Loucy (cell line): ENCODE results near the gene RELL1.

ENCODE experiments used
- H2AFZ ChIP-seq: fragments of 200-600 bp; sonication (generic); 2 replicates; pipeline ENCODE4 v1.6.0; 2016; ENCODE audit warnings: antibody characterized with exemption, mild to moderate bottlenecking, low read length, moderate library complexity
- H3F3A ChIP-seq: fragments of 200-600 bp; 2 replicates; pipeline ENCODE4 v1.6.0; 2016; ENCODE audit warnings: antibody characterized with exemption, low read depth, mild to moderate bottlenecking
- H3K27me3 ChIP-seq: fragments of 200-600 bp; sonication (generic); 2 replicates; pipeline ENCODE4 v1.6.1; 2014; ENCODE audit warnings: low read length, mild to moderate bottlenecking; ENCODE audit not compliant: insufficient read depth, poor library complexity, severe bottlenecking
- H3K36me3 ChIP-seq: fragments of 200-600 bp; sonication (generic); 2 replicates; pipeline ENCODE4 v1.6.1; 2016; ENCODE audit warnings: low read length; ENCODE audit not compliant: insufficient read depth
- H3K4me1 ChIP-seq: fragments of 200-600 bp; sonication (generic); 2 replicates; pipeline ENCODE4 v1.5.1; 2014; ENCODE audit warnings: low read length, mild to moderate bottlenecking; ENCODE audit not compliant: insufficient read depth, poor library complexity, severe bottlenecking
- H3K4me2 ChIP-seq: fragments of 200-600 bp; sonication (generic); 2 replicates; pipeline ENCODE4 v1.6.0; 2014; ENCODE audit warnings: antibody characterized with exemption, low read length, low read depth, mild to moderate bottlenecking; ENCODE audit not compliant: poor library complexity, severe bottlenecking
- H3K4me3 ChIP-seq: fragments of 200-600 bp; sonication (generic); 2 replicates; pipeline ENCODE4 v1.5.1; 2014; ENCODE audit warnings: low read length, mild to moderate bottlenecking, mixed read lengths; ENCODE audit not compliant: poor library complexity, severe bottlenecking
- H3K79me2 ChIP-seq: fragments of 200-600 bp; sonication (generic); 2 replicates; pipeline ENCODE4 v1.6.1; 2014; ENCODE audit warnings: low read length; ENCODE audit not compliant: insufficient read depth
- H3K9ac ChIP-seq: fragments of 200-600 bp; sonication (generic); 2 replicates; pipeline ENCODE4 v1.6.0; 2014; ENCODE audit warnings: mild to moderate bottlenecking, low read depth, low read length, moderate library complexity; ENCODE audit not compliant: poor library complexity, severe bottlenecking
- H3K9me2 ChIP-seq: fragments of 200-600 bp; sonication (generic); replicated peaks from 2 replicates; pipeline ENCODE4 v1.6.1; 2016; ENCODE audit warnings: low read depth, low read length, mixed read lengths
- H3K9me3 ChIP-seq: fragments of 200-600 bp; sonication (generic); 2 replicates; pipeline ENCODE4 v1.6.1; 2014; ENCODE audit warnings: mild to moderate bottlenecking, antibody characterized with exemption, low read length, low read depth; ENCODE audit not compliant: insufficient read depth
- H4K20me1 ChIP-seq: fragments of 200-600 bp; sonication (generic); 2 replicates; pipeline ENCODE4 v1.6.0; 2014; ENCODE audit warnings: antibody characterized with exemption, low read length, mild to moderate bottlenecking; ENCODE audit not compliant: insufficient read depth, poor library complexity, severe bottlenecking
- EZH2phosphoT487 ChIP-seq: fragments of 200-600 bp; IDR thresholded peaks from 2 replicates; pipeline ENCODE4 v1.6.1; 2018; ENCODE audit warnings: antibody characterized with exemption, mild to moderate bottlenecking, moderate library complexity, borderline replicate concordance
- TF ChIP-seq, protein P1 (sequence below): fragments of 200-600 bp; sonication (generic); conservative IDR thresholded peaks from 2 replicates; pipeline ENCODE4 v1.5.1; 2014; ENCODE audit warnings: mild to moderate bottlenecking, antibody characterized with exemption, low read length

The RELL1 gene

DNA sequence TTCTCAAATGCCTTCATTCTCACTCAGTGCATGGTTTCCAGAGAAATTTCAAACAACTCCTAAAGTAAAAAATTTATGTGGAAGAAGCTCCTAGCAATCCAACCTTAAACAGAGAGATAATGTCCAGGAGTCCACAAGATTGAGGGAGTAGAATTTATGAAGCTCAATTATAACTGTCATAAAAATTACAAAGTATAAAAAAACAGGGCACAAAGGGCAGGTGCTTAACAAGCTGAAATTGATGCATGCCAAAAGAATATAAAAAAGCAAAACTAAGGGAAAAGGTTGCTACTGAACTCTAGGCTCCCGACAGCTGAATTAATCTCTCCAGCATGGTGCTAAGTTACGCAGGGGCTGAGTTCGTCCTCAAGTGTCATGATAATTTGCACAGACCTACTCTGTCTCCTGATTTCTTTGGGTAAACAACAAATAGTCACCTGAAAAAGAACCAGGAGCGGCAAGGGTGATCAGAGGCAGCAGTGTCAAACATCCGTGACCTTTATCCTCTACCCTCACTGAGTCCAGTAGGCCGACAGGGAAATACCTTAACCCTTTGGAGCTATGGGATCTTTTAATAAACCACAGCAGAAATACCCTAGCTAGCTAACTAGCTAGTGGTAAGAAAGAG is 47.2 kb upstream of the RELL1 start:
- Histone ChIP-seq H3K4me3 (no peak overlapping the region), H4K20me1 (no peaks in the 10 kb centered on the region), H3K9ac (no peak overlapping the region), H3K79me2 (no peaks in the 10 kb centered on the region), H3K9me3 (no peaks in the 10 kb centered on the region), H3F3A (no peaks in the 10 kb centered on the region), H3K4me1 (peaks cover 2% of the 10 kb centered on the region), H3K4me2 (no peak overlapping the region), H3K27me3 (no peaks in the 10 kb centered on the region), H3K36me3 (no peaks in the 10 kb centered on the region), H2AFZ (no peak overlapping the region), H3K9me2 (no peaks in the 10 kb centered on the region)
- TF ChIP-seq EZH2phosphoT487, result no peak
- TF ChIP-seq, protein P1, sequence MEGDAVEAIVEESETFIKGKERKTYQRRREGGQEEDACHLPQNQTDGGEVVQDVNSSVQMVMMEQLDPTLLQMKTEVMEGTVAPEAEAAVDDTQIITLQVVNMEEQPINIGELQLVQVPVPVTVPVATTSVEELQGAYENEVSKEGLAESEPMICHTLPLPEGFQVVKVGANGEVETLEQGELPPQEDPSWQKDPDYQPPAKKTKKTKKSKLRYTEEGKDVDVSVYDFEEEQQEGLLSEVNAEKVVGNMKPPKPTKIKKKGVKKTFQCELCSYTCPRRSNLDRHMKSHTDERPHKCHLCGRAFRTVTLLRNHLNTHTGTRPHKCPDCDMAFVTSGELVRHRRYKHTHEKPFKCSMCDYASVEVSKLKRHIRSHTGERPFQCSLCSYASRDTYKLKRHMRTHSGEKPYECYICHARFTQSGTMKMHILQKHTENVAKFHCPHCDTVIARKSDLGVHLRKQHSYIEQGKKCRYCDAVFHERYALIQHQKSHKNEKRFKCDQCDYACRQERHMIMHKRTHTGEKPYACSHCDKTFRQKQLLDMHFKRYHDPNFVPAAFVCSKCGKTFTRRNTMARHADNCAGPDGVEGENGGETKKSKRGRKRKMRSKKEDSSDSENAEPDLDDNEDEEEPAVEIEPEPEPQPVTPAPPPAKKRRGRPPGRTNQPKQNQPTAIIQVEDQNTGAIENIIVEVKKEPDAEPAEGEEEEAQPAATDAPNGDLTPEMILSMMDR, result no peak

DNA sequence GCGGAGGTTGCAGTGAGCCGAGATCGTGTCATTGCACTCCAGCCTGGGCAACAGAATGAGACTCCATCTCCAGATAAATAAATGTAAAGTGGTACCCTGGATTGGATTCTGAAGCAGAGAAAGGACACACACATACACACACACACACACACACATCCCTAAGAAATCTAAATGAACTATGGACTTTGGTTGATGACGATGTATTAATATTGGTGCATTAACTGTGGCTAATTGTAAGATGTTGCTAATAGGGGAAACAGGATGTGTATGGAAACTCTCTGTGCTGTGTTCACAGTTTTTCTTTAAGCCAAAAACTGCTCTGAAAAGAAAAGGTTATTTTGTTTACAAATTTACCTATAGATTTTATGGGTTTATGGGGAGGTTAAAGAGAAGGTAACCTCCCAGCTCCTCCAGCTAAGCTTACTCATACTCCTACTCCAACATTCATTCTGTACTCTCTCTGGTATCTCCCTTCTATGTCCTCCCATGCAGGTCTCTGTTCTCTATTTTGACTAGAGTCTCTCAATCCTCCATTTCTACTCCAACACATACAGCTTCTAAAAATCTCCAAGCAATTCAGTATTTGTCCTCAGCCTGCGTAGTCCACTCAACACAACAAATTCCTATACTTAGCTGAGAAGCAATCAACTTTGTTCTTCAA is 46.5 kb upstream of the RELL1 start:
- Histone ChIP-seq H3K4me1 (peaks cover 9% of the 10 kb centered on the region), H3K9me2 (no peaks in the 10 kb centered on the region), H3K9me3 (no peaks in the 10 kb centered on the region), H4K20me1 (no peaks in the 10 kb centered on the region), H3K36me3 (no peaks in the 10 kb centered on the region), H3F3A (no peaks in the 10 kb centered on the region), H3K27me3 (no peaks in the 10 kb centered on the region), H3K9ac (no peak overlapping the region), H3K4me2 (no peak overlapping the region), H3K79me2 (no peaks in the 10 kb centered on the region), H3K4me3 (no peak overlapping the region), H2AFZ (no peak overlapping the region)
- TF ChIP-seq EZH2phosphoT487, result no peak
- TF ChIP-seq, protein P1, result no peak

DNA sequence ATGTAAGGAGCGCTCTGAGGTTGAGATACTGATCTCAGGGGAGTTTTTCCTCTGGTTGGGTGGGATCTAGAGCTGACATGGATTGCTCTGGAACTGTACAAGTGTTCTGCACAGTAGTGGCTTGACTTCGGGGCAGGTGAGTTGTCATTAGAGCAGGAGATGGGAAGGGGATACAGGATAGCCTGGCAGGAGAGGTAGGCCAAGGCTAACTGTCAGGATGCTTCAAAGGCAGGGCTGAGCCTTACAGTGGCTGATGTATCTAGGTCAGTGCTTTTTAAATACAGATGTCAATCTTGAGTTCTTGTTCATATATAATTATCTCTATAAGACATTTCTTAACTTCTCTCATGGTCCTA is 43.5 kb upstream of the RELL1 start:
- Histone ChIP-seq H3K79me2 (no peaks in the 10 kb centered on the region), H3K4me3 (no peak overlapping the region), H4K20me1 (no peaks in the 10 kb centered on the region), H2AFZ (no peak overlapping the region), H3K36me3 (no peaks in the 10 kb centered on the region), H3K4me2 (no peak overlapping the region), H3K4me1 (peaks cover 13% of the 10 kb centered on the region), H3K9me2 (no peaks in the 10 kb centered on the region), H3F3A (no peaks in the 10 kb centered on the region), H3K9ac (no peak overlapping the region), H3K27me3 (no peaks in the 10 kb centered on the region), H3K9me3 (no peaks in the 10 kb centered on the region)
- TF ChIP-seq, protein P1, result no peak
- no peak for TF ChIP-seq EZH2phosphoT487
